ENCODE data around the gene PCED1B.
"Not testable (repeated sequence)": the region's sequence is repeated elsewhere in the genome, so short reads cannot be mapped to it uniquely, and the experiment has no call there.

Gene PCED1B

GRCh38 chr12:47079468-47079980, at the start of gene PCED1B, which contains the start of gene AMIGO2:
Gene PCED1B (plus strand): TSS chr12:47079621. CDS start chr12:47235064, 155,443 bp downstream.
Gene AMIGO2 (minus strand): TSS chr12:47079959. CDS start chr12:47079002, 957 bp downstream.
- DNase-seq, result peak; percentile 82

DNA sequence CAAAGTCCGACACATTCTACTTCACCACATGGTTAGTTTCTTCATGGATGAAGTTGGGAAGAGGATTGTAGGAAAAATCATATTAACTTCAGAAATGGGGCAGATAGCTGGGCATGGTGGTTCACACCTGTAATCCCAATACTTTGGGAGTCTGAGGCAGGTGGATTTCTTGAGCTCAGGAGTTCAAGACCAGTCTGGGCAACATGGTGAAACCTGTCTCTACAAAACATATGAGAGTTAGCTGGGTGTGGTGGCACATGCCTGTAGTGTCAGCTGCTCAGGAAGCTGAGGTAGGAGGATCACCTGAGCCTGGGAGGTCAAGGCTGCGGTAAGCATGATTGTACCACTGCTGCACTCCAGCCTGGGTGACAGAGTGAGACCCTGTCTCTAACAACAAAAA, 49.5 kb upstream of the PCED1B start:
- no peak for DNase-seq

DNA sequence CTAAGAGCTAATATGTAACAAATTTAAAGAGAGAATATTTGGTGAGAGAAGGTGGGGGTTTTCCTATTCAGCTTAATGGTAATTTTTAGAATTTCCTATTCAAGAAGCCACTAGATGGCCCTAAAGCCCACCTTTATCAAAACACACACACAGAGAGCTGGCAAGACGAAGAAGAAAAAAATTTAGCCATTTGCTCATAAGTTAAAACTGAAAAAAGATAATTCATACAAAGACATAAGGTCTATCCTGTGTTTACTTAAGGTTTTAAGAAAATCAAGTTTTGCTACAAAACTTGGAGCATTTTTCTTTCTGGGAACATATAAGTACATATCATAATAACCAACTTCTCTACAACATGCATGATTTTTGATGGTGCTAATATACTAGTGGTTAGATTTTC, 46.8 kb upstream of the PCED1B start:
- DNase-seq, result no peak

DNA sequence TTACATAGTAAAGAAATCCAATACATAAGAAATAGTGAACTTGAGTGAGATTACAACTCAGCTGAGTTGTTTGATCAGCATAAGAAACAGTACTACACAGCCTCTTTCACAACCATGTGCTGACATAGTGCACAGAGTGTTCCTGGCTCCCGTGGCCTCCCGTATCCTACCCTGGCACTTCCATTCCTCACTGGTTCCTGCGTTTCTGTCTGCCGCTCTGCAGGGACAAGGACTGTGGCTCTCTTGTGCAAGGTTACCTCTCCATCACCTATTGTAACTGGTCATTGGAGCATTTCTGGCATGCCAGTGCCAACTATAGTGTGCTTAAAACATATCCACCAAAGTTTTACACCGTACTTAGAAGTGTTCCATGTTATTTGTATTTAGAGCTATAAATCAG, 46.3 kb upstream of the PCED1B start:
- DNase-seq, result no peak

DNA sequence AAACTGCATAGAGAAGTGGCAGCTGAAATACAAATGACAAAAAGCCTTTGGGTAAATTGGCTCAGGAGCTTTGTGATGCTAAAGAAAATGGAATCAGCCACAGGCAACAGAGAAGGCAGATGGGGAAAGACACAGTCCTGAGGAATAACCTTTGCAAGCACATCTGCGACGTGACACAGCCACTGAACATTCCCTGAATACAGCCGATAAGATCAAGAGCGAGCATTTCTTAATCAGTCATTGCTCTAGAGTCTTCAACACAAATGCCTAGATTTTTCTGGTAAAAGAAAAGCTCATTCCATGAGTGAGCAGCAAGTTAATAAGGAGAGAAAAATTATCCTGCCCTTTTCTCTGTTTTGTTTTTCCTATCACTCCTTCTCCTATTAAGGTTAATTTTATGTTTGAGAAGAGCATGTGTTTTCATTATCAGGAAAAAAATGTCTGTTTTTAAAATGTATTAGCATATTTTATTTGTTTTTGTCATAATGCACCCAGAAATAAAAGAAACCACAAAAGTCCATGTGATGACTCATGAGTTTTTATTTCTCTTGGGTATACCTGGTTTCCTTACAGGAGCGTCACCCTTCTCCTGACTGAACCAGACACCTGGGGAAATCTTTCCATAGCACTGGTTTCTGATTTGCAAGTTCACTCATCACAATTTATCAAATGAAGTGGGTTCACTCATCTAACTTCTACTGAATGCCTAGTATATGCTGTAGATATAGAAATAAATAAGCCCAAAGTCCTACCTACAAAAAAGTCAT, 45.4 kb upstream of the PCED1B start:
- DNase-seq, result no peak

GRCh38 chr12:47034661-47035060, 44.8 kb upstream of the PCED1B start:
- DNase-seq, result no peak

DNA sequence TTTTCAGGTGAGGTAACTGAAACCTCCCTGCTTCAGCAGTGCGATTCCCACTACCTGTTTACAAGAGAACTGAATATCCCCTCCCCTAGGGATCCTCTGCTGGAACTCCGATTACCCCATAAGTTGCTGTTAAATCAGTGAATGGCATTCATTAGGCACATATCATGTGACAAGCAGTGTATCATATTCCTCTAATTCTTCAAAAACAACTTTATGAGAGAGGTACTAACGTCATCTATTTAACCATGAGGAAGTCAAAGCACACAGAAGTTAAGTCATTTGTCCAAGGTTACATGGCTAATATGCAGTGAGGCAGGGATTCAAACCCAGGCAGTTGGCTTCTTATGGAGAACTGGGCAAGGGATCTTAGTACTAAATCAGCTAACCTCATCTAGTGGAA, 43.9 kb upstream of the PCED1B start:
- DNase-seq, result no peak

DNA sequence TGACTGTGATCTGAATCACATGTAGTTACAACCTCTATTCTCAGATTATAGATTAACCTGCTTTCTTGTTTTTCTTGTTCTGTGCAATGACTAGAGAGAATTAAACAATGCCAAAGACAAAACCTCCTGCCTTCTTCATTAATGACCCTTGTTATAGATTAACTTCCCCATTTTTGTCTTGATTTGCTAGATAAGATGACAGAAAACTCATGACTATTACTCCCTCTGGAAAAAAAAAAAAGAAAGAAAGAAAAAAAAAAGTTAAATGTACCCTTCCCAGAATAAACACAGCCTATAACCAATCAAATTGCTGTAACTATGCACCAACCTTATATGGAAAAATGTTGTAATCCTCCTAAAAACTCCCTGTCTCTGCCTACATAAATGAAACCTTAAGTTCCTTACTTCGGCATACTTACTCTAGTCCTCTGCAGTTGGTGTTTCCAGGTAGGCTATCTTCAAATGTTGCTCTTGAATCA, 41.1 kb upstream of the PCED1B start:
- no peak for DNase-seq

DNA sequence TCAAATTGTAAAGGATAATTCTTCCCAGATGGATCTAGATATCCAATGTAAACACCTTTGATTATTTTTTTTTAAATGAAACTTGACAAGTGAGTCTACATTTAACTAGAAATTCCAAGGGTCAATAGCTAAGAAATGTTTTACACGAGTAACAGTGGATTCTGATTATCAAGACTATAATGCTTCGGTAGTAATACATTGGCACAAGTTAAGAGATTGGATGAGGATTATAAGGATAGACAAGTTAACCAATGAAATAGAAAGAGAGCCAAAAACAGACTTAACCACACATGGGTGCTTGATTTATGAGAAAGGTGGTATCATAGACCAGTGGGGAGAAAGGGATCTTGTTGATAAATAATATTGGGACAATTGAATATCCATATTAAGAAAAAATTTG, 40.3 kb upstream of the PCED1B start:
- DNase-seq, result no peak

DNA sequence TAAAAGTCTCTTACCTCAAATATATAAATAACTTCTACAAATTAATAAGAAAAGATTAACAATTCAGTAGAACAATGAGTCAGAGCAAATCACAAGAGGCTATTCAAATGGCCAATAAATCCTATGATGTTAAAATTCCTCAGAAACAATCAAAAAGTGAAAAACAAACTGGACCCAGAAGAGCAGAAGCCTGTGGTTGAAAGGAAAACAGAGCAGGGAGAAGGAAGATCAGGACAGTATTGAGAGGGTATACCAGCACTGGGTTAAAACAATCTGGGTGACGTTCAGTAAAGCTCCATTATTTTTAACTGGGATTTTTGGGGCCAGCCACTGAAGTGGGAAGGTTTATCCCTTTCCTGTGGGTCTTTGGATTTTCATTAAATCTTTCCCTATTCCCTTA, 39.7 kb upstream of the PCED1B start:
- DNase-seq, result no peak

DNA sequence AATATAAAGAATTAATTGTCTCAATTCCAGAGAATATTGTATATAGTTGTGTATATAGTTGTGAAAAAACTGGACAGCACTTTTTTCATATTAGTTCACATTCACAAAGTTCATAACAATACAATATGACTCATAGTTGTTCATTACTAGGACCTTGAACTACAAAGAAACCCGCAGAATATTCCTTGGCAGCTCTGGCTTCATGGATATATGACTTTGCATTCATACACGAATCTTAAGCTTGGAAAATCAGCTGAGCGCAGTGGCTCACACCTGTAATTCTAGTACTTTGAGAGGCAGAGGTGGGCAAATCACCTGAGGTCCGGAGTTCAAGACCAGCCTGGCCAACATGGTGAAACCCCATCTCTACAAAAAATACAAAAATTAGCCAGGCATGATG, 38.1 kb upstream of the PCED1B start:
- DNase-seq, result no peak

- DNase-seq, result no peak
Observed at GRCh38 chr12:47048541-47048940, 30.9 kb upstream of the PCED1B start.

- DNase-seq, result not testable (repeated sequence)
Observed at GRCh38 chr12:47051291-47051690, 28.1 kb upstream of the PCED1B start.

DNA sequence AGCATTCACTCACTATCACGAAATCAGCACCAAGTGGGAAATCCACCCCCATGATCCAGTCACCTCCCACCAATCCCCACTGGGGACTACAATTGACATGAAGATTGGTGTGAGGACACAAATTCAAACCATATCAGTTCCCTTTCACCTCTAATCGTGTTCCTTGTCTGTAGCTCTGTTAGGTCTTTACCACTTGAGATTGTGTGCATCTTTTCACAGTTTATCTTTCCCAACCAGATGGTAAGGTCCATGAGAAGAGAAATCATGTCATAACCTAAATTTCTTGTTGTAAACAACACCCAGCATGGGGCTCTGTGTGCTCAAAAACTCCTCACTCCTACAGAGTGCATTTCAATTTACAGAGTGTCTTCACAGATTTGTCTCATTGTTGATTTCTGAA, 27.1 kb upstream of the PCED1B start:
- DNase-seq, result no peak

- DNase-seq, result no peak
Observed at GRCh38 chr12:47053961-47054360, 25.5 kb upstream of the PCED1B start.

DNA sequence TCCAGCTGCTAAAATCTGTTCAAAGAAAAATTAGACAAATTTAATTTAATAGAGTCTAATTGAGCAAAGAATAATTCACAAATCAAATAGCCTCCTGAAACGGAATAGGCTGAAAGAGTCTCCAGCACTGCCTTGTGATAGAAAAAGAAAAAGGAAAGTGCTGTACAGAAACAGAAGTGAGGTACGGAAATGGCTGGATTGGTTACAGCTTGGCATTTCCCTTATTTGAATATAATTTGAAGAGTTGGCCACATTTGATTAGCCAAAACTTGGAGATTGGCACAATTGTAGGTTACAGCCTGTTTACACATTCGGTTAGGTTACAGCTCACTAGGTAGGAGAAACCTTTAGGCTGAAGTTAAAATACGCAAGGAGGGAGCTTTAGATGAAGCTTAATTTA, 24.8 kb upstream of the PCED1B start:
- no peak for DNase-seq

DNA sequence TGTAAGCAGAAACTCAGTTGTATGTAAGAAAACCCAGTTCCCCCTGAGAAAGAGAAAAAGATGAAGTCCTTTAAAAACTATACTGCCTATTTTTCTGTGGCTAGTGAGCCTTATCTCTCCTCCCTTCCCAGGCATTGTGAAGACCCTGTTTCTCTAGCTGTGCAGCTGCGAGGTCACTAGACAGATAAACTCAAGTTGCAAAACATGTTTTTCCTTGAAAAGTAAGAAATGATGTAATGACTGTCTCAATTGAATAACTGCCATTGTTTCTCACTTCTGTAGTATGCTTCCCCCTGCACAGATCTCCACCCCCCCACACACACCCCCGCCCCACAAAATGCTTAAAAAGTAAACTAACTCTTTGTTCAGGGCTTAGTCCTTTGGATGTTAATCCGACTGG, 23.6 kb upstream of the PCED1B start:
- DNase-seq, result not testable (repeated sequence)

- DNase-seq, result not testable (repeated sequence)
Observed at GRCh38 chr12:47056944-47057343, 22.5 kb upstream of the PCED1B start.

DNA sequence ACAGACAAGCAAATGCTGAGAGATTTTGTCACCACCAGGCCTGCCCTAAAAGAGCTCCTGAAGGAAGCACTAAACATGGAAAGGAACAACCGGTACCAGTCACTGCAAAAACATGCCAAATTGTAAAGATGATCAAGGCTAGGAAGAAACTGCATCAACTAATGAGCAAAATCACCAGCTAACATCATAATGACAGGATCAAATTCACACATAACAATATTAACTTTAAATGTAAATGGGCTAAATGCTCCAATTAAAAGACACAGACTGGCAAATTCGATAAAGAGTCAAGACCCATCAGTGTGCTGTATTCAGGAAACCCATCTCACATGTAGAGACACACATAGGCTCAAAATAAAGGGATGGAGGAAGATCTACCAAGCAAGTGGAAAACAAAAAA, 20.8 kb upstream of the PCED1B start:
- DNase-seq, result not testable (repeated sequence)

- no peak for DNase-seq
Observed at GRCh38 chr12:47065546-47065945, 13.9 kb upstream of the PCED1B start.

DNA sequence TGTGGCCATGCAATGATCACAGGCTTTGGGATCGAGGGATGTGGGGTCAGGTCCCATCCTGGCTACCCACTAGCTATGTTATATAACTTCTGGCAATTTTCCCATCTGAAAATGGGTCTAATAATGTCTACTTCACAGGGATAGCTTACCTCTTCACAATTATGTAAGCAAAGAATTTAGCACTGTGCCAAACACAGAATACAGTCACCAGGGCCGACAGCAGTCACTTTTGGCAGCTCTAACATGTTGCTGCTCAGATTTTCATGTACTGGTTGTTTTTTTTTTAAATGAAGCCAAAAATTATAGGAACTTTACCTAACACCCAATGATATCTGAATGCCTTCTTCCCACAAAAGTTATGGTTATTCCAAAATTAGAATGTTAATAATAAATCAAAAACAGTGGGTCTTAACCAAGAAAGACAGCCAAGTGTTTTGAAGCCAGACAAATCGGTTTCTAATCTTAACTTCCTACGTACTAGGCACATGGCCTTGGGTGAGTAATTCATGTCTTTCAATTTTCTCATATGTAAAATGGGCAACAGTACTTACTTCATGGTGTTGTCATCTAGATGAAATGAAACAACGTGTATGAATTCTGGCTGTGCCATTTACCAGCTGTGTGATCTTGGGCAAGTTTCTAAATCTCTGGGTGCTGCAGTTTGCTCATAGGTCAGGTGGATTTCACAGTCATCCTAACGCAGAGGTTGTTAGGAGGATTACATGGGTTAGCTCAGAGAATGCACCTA, 13.0 kb upstream of the PCED1B start:
- no peak for DNase-seq

- peak; percentile 46 for DNase-seq
Observed at GRCh38 chr12:47067176-47067575, 12.2 kb upstream of the PCED1B start.

- DNase-seq, result no peak
Observed at GRCh38 chr12:47067771-47068431, 11.5 kb upstream of the PCED1B start.
